ENCODE results near the gene SSBP4. TPM values are rescaled to one million over a fixed set of nuclear protein-coding genes. Genes with fewer than 3 reads are reported as not detected.

Gene SSBP4
- total and polyA plus RNA-seq, 4 donors: 31.7 to 95.3 (median 72.4) TPM

DNA sequence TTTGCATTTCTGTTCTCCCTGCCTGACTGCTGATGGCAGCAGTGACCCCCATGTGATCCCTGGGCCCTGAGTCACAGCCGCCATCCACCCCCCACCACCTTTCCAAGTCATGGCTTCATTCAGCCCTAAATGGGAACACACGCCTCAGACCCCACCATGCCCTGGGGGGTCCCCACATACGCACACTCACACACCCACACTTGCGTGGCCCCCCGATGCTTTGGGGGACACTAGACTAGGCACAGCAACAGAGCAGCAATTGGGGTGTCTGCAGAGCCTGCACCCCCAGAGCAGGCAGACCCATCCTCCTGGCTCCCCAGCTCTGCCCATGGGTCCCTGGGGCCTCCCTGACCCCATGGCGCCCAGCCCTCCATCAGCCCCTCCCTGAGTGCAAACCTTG lies 24.2 kb downstream of the SSBP4 start:
- WGBS, 2 donors: 99 to 100% methylated on average over 6 of the region's 6 CpGs
- H3K4me3 ChIP-seq: no peak overlapping the region
- DNase-seq (no peak), ATAC-seq (ENCODE audit: insufficient read depth, low FRiP score) (no peak)
- H3K36me3 ChIP-seq (ENCODE audit: control insufficient read depth in 4 of 4, insufficient read depth in 4 of 4, low read length in 4 of 4): peaks cover 2 to 50% (median 4%) of the 10 kb centered on the region in 4 donors
- H3K9ac ChIP-seq (ENCODE audit: insufficient read depth in 1 of 2, low read length in 2 of 2): no peak overlapping the region
- TF ChIP-seq, protein P1, sequence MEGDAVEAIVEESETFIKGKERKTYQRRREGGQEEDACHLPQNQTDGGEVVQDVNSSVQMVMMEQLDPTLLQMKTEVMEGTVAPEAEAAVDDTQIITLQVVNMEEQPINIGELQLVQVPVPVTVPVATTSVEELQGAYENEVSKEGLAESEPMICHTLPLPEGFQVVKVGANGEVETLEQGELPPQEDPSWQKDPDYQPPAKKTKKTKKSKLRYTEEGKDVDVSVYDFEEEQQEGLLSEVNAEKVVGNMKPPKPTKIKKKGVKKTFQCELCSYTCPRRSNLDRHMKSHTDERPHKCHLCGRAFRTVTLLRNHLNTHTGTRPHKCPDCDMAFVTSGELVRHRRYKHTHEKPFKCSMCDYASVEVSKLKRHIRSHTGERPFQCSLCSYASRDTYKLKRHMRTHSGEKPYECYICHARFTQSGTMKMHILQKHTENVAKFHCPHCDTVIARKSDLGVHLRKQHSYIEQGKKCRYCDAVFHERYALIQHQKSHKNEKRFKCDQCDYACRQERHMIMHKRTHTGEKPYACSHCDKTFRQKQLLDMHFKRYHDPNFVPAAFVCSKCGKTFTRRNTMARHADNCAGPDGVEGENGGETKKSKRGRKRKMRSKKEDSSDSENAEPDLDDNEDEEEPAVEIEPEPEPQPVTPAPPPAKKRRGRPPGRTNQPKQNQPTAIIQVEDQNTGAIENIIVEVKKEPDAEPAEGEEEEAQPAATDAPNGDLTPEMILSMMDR (IDR thresholded peaks at IDR 0.05; ENCODE audit: control extremely low read depth, extremely low read depth): no peak
- H3K9me3 ChIP-seq (ENCODE audit: control insufficient read depth in 4 of 4, insufficient read depth in 3 of 4, low read length in 3 of 4): no peaks in the 10 kb centered on the region
- peaks cover 0 to 20% (median 8%) of the 10 kb centered on the region in 5 donors for H3K4me1 ChIP-seq (ENCODE audit: control insufficient read depth in 5 of 5, insufficient read depth in 5 of 5, low read length in 5 of 5)
- H3K27me3 ChIP-seq (ENCODE audit: control insufficient read depth in 3 of 3, insufficient read depth in 3 of 3, low read length in 2 of 3): no peaks in the 10 kb centered on the region
- no peak overlapping the region for H3K27ac ChIP-seq (ENCODE audit: low read depth in 1 of 2, low read length in 1 of 2)

DNA sequence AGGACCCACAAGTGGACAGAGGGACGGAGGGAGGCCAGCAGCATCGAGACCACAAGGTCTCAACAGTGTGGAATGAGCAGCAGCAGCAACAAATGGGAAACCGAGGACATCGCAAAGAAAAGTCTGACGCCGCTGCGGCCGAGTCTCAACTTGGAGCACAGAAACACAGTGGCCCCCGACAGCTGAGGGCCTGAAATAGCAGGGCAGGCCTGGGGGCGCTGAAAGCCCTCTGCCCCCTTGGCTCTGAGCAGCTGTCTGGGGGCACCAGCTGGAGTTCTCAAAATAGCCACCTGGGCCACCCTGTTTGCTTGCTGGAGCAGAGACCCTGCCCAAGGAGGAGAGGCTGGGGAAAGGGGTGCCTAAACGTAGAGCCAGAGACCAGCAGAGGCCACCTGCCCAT lies 24.6 kb downstream of the SSBP4 start:
- Histone ChIP-seq H3K9ac (ENCODE audit: insufficient read depth in 1 of 2, low read length in 2 of 2) (no peak overlapping the region), H3K4me3 (no peak overlapping the region), H3K36me3 (ENCODE audit: control insufficient read depth in 4 of 4, insufficient read depth in 4 of 4, low read length in 4 of 4) (peaks cover 2 to 54% (median 8%) of the 10 kb centered on the region in 4 donors), H3K27ac (ENCODE audit: low read depth in 1 of 2, low read length in 1 of 2) (no peak overlapping the region), H3K4me1 (ENCODE audit: control insufficient read depth in 5 of 5, insufficient read depth in 5 of 5, low read length in 5 of 5) (peaks cover 0 to 16% (median 5%) of the 10 kb centered on the region in 5 donors), H3K27me3 (ENCODE audit: control insufficient read depth in 3 of 3, insufficient read depth in 3 of 3, low read length in 2 of 3) (no peaks in the 10 kb centered on the region), H3K9me3 (ENCODE audit: control insufficient read depth in 4 of 4, insufficient read depth in 3 of 4, low read length in 3 of 4) (no peaks in the 10 kb centered on the region)
- TF ChIP-seq, protein P1 (IDR thresholded peaks at IDR 0.05; ENCODE audit: control extremely low read depth, extremely low read depth): no peak
- no peak for ATAC-seq (ENCODE audit: insufficient read depth, low FRiP score)
- no peak for DNase-seq
- WGBS, 2 donors: 94 to 95% methylated on average over 11 of the region's 11 CpGs

DNA sequence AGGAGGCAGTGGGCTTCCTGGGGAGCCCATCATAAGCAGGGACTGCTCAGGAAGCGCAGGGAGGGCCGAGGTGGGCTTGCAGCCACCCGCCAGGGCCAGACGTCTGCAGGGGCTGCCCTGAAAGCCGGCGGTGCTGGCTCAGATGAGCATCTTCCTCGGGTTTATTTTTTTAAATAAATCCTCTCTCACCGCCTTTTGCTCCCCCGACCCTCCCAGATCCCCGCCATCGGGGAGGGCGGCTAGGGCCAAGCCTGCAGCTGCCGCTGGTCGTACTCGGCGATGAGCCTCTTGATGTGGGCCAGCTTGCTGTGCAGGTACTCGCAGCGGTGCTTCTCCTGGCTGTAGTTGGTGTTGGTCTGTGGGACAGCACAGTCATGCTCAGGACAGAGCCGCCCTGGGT lies 25.3 kb downstream of the SSBP4 start:
- Histone ChIP-seq H3K4me3 (no peak overlapping the region), H3K4me1 (ENCODE audit: control insufficient read depth in 5 of 5, insufficient read depth in 5 of 5, low read length in 5 of 5) (peaks cover 0 to 15% (median 3%) of the 10 kb centered on the region in 5 donors), H3K9ac (ENCODE audit: insufficient read depth in 1 of 2, low read length in 2 of 2) (no peak overlapping the region), H3K9me3 (ENCODE audit: control insufficient read depth in 4 of 4, insufficient read depth in 3 of 4, low read length in 3 of 4) (no peaks in the 10 kb centered on the region), H3K36me3 (ENCODE audit: control insufficient read depth in 4 of 4, insufficient read depth in 4 of 4, low read length in 4 of 4) (peaks cover 2 to 61% (median 11%) of the 10 kb centered on the region in 4 donors), H3K27me3 (ENCODE audit: control insufficient read depth in 3 of 3, insufficient read depth in 3 of 3, low read length in 2 of 3) (no peaks in the 10 kb centered on the region), H3K27ac (ENCODE audit: low read depth in 1 of 2, low read length in 1 of 2) (no peak overlapping the region)
- DNase-seq (no peak), ATAC-seq (ENCODE audit: insufficient read depth, low FRiP score) (no peak)
- WGBS, 2 donors: 88 to 94% methylated on average over 18 to 19 of the region's 19 CpGs
- TF ChIP-seq, protein P1 (IDR thresholded peaks at IDR 0.05; ENCODE audit: control extremely low read depth, extremely low read depth): no peak
